ENCODE measurements around the gene CRACR2B. TPM values are rescaled to one million over a fixed set of nuclear protein-coding genes. Genes with fewer than 3 reads are reported as not detected.
A peak's percentile ranks its signal among the peaks of the same experiment; 100 is the strongest.

CRACR2B gene
- total RNA-seq, 1 donor from 2014 or later, result 50.9 TPM

- peak overlapping the region; percentile 78 for H3K27ac Mint-ChIP-seq
Measured at GRCh38 chr11:819943-820649, 7.6 kb upstream of the CRACR2B start.

GRCh38 chr11:820655-821511 is 6.8 kb upstream of the CRACR2B start:
- no peak for TF ChIP-seq CTCF (IDR thresholded peaks at IDR 0.05; ENCODE audit: unreplicated experiment)
- Mint-ChIP-seq H3K4me1 (ENCODE audit: low read depth) (peaks cover 5% of the 10 kb centered on the region), H3K27ac (no peak overlapping the region), H3K9me3 (ENCODE audit: low read depth) (no peaks in the 10 kb centered on the region), H3K36me3 (ENCODE audit: insufficient read depth) (peaks cover 4% of the 10 kb centered on the region), H3K27me3 (no peaks in the 10 kb centered on the region), H3K4me3 (ENCODE audit: low read depth) (peak overlapping the region; percentile 77)
- DNase-seq (ENCODE audit: low spot score, unreplicated experiment), result no peak

More at GRCh38 chr11:819943-820649, 7.6 kb upstream of the CRACR2B start:
- no peak for TF ChIP-seq CTCF (IDR thresholded peaks at IDR 0.05; ENCODE audit: unreplicated experiment)
- Mint-ChIP-seq H3K9me3 (ENCODE audit: low read depth) (no peaks in the 10 kb centered on the region), H3K4me3 (ENCODE audit: low read depth) (peak overlapping the region; percentile 77), H3K27me3 (no peaks in the 10 kb centered on the region), H3K4me1 (ENCODE audit: low read depth) (peaks cover 4% of the 10 kb centered on the region), H3K36me3 (ENCODE audit: insufficient read depth) (peaks cover 4% of the 10 kb centered on the region)
- DNase-seq (ENCODE audit: low spot score, unreplicated experiment), result peak; percentile 60

- no peak overlapping the region for H3K27ac Mint-ChIP-seq
- H3K9me3 Mint-ChIP-seq (ENCODE audit: low read depth), result no peaks in the 10 kb centered on the region
- DNase-seq (ENCODE audit: low spot score, unreplicated experiment), result no peak
- H3K4me3 Mint-ChIP-seq (ENCODE audit: low read depth), result peak overlapping the region; percentile 26
- TF ChIP-seq CTCF (IDR thresholded peaks at IDR 0.05; ENCODE audit: unreplicated experiment), result no peak
- peaks cover 2% of the 10 kb centered on the region for H3K36me3 Mint-ChIP-seq (ENCODE audit: insufficient read depth)
- H3K4me1 Mint-ChIP-seq (ENCODE audit: low read depth), result peaks cover 6% of the 10 kb centered on the region
- H3K27me3 Mint-ChIP-seq, result no peaks in the 10 kb centered on the region
Measured at GRCh38 chr11:821512-822371, 6.0 kb upstream of the CRACR2B start.

GRCh38 chr11:823441-824291 is 4.1 kb upstream of the CRACR2B start:
- H3K27me3 Mint-ChIP-seq, result peaks cover 11% of the 10 kb centered on the region
- H3K4me3 Mint-ChIP-seq (ENCODE audit: low read depth), result no peak overlapping the region
- no peak overlapping the region for H3K27ac Mint-ChIP-seq
- peaks cover 2% of the 10 kb centered on the region for H3K36me3 Mint-ChIP-seq (ENCODE audit: insufficient read depth)
- no peaks in the 10 kb centered on the region for H3K9me3 Mint-ChIP-seq (ENCODE audit: low read depth)
- DNase-seq (ENCODE audit: low spot score, unreplicated experiment), result no peak
- peaks cover 10% of the 10 kb centered on the region for H3K4me1 Mint-ChIP-seq (ENCODE audit: low read depth)
- no peak for TF ChIP-seq CTCF (IDR thresholded peaks at IDR 0.05; ENCODE audit: unreplicated experiment)

Data from progenitor cell of endocrine pancreas (in vitro differentiated cells).